ENCODE results near the gene APOBEC3B. TPM values are rescaled to one million over a fixed set of nuclear protein-coding genes. Genes with fewer than 3 reads are reported as not detected.

The APOBEC3B gene
- total and polyA plus RNA-seq, 2 of the 8 experiments (the other 6 are each of a cell fraction or from before 2014, with no cell fraction given), result 14.2 to 74.9 TPM

DNA sequence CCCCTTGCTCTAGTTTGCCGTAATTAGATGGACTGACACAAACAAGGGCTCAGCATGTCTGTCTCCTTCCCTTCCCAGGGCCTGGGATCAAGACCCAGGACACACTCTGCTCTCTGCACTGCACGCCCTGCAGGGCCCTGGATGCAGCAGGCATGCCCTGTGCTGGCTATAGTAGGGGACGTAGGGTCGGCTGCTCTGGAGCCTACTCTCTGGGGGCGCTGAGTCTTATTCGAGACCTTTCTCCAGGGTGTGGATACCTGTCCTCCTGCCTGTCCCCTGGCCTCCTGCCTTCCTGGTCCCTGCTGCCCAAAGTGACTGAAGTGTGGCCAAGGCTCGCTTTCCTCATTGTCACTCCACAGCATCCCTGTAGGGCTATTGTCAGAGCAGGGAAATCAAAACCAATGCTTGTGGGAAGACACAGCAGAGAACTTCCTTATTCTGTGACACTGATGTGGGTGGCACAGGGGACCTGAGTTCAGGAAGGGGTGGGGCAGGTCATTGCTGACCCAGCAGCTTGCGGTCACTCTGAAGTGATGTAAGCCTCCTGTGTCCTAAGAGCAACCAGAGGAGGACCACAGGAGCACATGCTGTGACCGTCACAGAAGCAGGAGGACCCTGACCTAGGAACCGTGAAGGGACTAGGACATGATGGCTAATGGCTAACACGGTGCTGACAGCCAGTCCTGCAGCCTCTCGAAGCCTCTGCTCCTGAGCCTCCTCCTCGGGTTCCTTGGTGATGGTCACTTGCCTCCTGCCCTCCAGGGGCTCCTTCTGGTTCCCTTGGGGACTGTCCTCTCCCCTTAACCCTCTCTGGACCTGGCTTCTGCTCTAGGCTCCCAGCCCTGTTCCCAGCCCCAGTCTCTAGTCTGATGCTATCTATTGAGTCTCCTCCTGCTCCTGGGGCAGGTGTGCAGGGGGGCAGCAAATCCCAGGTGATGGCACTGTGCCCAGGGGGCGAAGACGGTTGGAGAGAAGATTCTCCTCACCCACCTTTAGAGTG, 14.4 kb upstream of the APOBEC3B start (continued):
- TF ChIP-seq RNF2 (IDR thresholded peaks at IDR 0.05; ENCODE audit: borderline replicate concordance, low read depth, low read length, missing control alignments, poor library complexity, severe bottlenecking), result no peak
